SK-N-SH (cell line): ENCODE results near the gene ITFG1. TPM values are rescaled to one million over a fixed set of nuclear protein-coding genes. Genes with fewer than 3 reads are reported as not detected.

ENCODE experiments used
- CTCF ChIA-PET: fragments of 300-600, 350-600 bp; formaldehyde crosslinking; extraction: SDS; loops from one replicate; lab custom pipeline; 2021; lab: Yijun Ruan, JAX
- POLR2A ChIA-PET: fragments of 350-600 bp; sonication (Branson Sonifier 250); formaldehyde crosslinking; extraction: SDS; loops from one replicate; lab custom pipeline; 2020; ENCODE audit warnings: antibody characterized with exemption, inconsistent platforms; lab: Yijun Ruan, JAX
- DNase-seq: peaks from one replicate; pipeline ENCODE4 v3.0.0; 2012
- H2AFZ ChIP-seq: fragments of 200-600 bp; sonication (generic); 2 replicates; pipeline ENCODE4 v1.8.1; 2016; ENCODE audit warnings: antibody characterized with exemption, mild to moderate bottlenecking, low read depth
- H3F3A ChIP-seq: fragments of 200-600 bp; sonication (generic); replicated peaks from 2 replicates; pipeline ENCODE3; 2016; ENCODE audit warnings: antibody characterized with exemption, mild to moderate bottlenecking; ENCODE audit not compliant: insufficient read depth
- H3K27ac ChIP-seq, 2 experiments: fragments of 200-500 bp in 1 of 2; fragments of 200-600 bp in 1 of 2; sonication (Bioruptor generic) in 1 of 2; sonication (generic), shearing (Covaris generic) in 1 of 2; 2 replicates each; pipeline versions ENCODE4 v1.5.1 to v1.6.1; 2014 to 2016; ENCODE audit warnings: low read depth in 2 of 2, inconsistent platforms in 1 of 2, low read length in 1 of 2, mild to moderate bottlenecking in 1 of 2, mixed read lengths in 1 of 2
- H3K27me3 ChIP-seq: fragments of 200-600 bp; sonication (generic), shearing (Covaris generic); 2 replicates; pipeline ENCODE4 v1.6.1; 2016; ENCODE audit warnings: mixed run types; ENCODE audit not compliant: insufficient read depth
- H3K36me3 ChIP-seq, 2 experiments: fragments of 200-500 bp in 1 of 2; fragments of 200-600 bp in 1 of 2; sonication (Bioruptor generic) in 1 of 2; sonication (generic) in 1 of 2; replicated peaks in 1 of 2; 2 replicates each; pipeline versions ENCODE3 to v1.5.1; 2014 to 2016; ENCODE audit warnings: low read length in 1 of 2, mild to moderate bottlenecking in 1 of 2; ENCODE audit not compliant: insufficient read depth in 2 of 2, control insufficient read depth in 1 of 2
- H3K4me1 ChIP-seq, 2 experiments: fragments of 200-500 bp in 1 of 2; fragments of 200-600 bp in 1 of 2; sonication (Bioruptor generic) in 1 of 2; sonication (generic), shearing (Covaris generic) in 1 of 2; 2 replicates each; pipeline versions ENCODE4 v1.5.1 to v1.6.1; 2014 to 2016; ENCODE audit warnings: low read depth in 1 of 2, low read length in 1 of 2, mixed run types in 1 of 2; ENCODE audit not compliant: insufficient read depth in 2 of 2, control insufficient read depth in 1 of 2
- H3K4me2 ChIP-seq: fragments of 200-600 bp; sonication (generic), shearing (Covaris generic); 2 replicates; pipeline ENCODE4 v1.6.1; 2017; ENCODE audit warnings: mixed run types
- H3K4me3 ChIP-seq, 2 experiments: fragments of 200-500 bp in 1 of 2; fragments of 200-600 bp in 1 of 2; sonication (Bioruptor generic) in 1 of 2; sonication (generic), shearing (Covaris generic) in 1 of 2; 2 replicates each; pipeline versions ENCODE4 v1.5.1 to v1.8.1; 2014 to 2016; ENCODE audit warnings: low read depth in 2 of 2, inconsistent platforms in 1 of 2, low read length in 1 of 2, mild to moderate bottlenecking in 1 of 2, mixed read lengths in 1 of 2, moderate library complexity in 1 of 2
- H3K79me2 ChIP-seq: fragments of 200-600 bp; sonication (generic); 2 replicates; pipeline ENCODE4 v1.8.1; 2017; ENCODE audit warnings: mild to moderate bottlenecking; ENCODE audit not compliant: insufficient read depth
- H3K9ac ChIP-seq: fragments of 200-600 bp; sonication (generic); 2 replicates; pipeline ENCODE4 v1.6.1; 2017; ENCODE audit warnings: mixed run types
- H3K9me2 ChIP-seq: fragments of 200-600 bp; sonication (generic); 2 replicates; pipeline ENCODE4 v1.6.1; 2017; ENCODE audit warnings: mixed run types
- H3K9me3 ChIP-seq: fragments of 200-600 bp; sonication (generic); 2 replicates; pipeline ENCODE4 v1.6.1; 2017; ENCODE audit warnings: mixed run types, mild to moderate bottlenecking, moderate library complexity
- H4K20me1 ChIP-seq: fragments of 200-600 bp; sonication (generic); 2 replicates; pipeline ENCODE4 v1.6.1; 2017; ENCODE audit warnings: mild to moderate bottlenecking, mixed run types; ENCODE audit not compliant: insufficient read depth
- CHD2 ChIP-seq: fragments of 150-350 bp; IDR thresholded peaks from 2 replicates; pipeline ENCODE4 v1.6.1; 2018; ENCODE audit warnings: low read length; ENCODE audit not compliant: partially characterized antibody
- ELF1 ChIP-seq: IDR thresholded peaks from 2 replicates; pipeline ENCODE4 v1.4.0; 2012
- FOXJ3 ChIP-seq: sonication (generic); formaldehyde crosslinking; IDR thresholded peaks from 2 replicates; pipeline ENCODE4 v1.5.1; 2020; ENCODE audit warnings: mild to moderate bottlenecking, missing genetic modification reagents
- GATA2 ChIP-seq: sonication (generic); formaldehyde crosslinking; IDR thresholded peaks from 2 replicates; pipeline ENCODE4 v1.5.0; 2020; ENCODE audit warnings: mild to moderate bottlenecking, missing genetic modification reagents
- JUND ChIP-seq: IDR thresholded peaks from 2 replicates; pipeline ENCODE4 v1.4.0; 2012
- NRF1 ChIP-seq: IDR thresholded peaks from 2 replicates; pipeline ENCODE4 v1.6.1; 2012; ENCODE audit warnings: low read depth, mild to moderate bottlenecking, low read length
- RAD21 ChIP-seq: IDR thresholded peaks from 2 replicates; pipeline ENCODE4 v1.6.1; 2012; ENCODE audit warnings: mild to moderate bottlenecking, low read length
- RFX5 ChIP-seq: IDR thresholded peaks from 2 replicates; pipeline ENCODE4 v1.6.1; 2012; ENCODE audit warnings: mild to moderate bottlenecking, improper control_type of control experiment, low read length
- TEAD4 ChIP-seq: IDR thresholded peaks from 2 replicates; pipeline ENCODE4 v1.4.0; 2012; ENCODE audit warnings: mild to moderate bottlenecking, borderline replicate concordance; ENCODE audit not compliant: insufficient read depth
- YY1 ChIP-seq: IDR thresholded peaks from 2 replicates; pipeline ENCODE4 v1.4.0; 2012; ENCODE audit warnings: low read depth, mild to moderate bottlenecking
- WGBS: methylation state at CpG from one replicate; pipeline ENCODE4 v1.1.6; 2017; ENCODE audit warnings: low lambda C conversion rate; 5-methylcytosine and 5-hydroxymethylcytosine counted together
- polyA plus RNA-seq, 3 experiments: library from polyadenylated mRNA; depleted of rRNA; stranded (reverse); fragments of >200 nt; gene quantifications; 2 replicates each; pipeline ENCODE4 v1.2.3, GENCODE V29; 2012
- TF ChIP-seq, protein P1 (sequence below): IDR thresholded peaks from 2 replicates; pipeline ENCODE4 v1.4.0; 2012; ENCODE audit warnings: low read depth, borderline replicate concordance
- TF ChIP-seq, protein P2 (sequence below): IDR thresholded peaks from 2 replicates; pipeline ENCODE4 v1.4.0; 2012; ENCODE audit warnings: low read depth, borderline replicate concordance

ITFG1 gene
- polyA plus RNA-seq, 1 of the 3 experiments (the other 2 are of a cell fraction), result 48.6 TPM

DNA sequence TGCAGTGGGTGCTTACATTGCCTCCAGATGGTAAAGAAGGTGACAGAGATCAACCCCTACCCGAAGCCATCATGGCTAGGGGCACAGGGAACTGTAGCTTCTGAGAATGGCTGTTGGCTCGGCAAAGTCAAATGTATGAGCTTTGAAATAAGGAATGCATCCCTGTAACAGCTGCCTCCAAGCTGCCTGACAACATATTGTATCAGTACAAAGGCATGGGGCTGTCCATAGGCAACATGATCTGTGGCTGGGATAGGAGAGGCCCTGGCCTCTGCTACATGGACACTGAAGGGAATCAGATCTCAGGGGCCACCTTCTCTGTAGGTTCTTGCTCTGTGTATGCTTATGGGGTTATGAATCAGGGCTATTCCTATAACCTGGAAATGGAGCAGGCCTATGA, 197.9 kb downstream of the ITFG1 start:
- DNase-seq, result no peak
- Histone ChIP-seq H3F3A (no peaks in the 10 kb centered on the region), H3K36me3 (peaks cover 4 to 10% of the 10 kb centered on the region in 2 experiments), H3K27me3 (no peaks in the 10 kb centered on the region), H3K4me2 (no peak overlapping the region), H3K9ac (no peak overlapping the region), H3K9me3 (no peaks in the 10 kb centered on the region), H4K20me1 (no peaks in the 10 kb centered on the region), H3K9me2 (no peaks in the 10 kb centered on the region; the same call in 1 of the 2 replicates), H3K79me2 (no peaks in the 10 kb centered on the region), H3K4me3 (no peak overlapping the region), H3K27ac (no peak overlapping the region), H3K4me1 (no peaks in the 10 kb centered on the region), H2AFZ (no peak overlapping the region)
- CTCF ChIA-PET, result interaction anchor here (1.0 to 1.3 kb wide), 3 partner anchors 11 to 1367 kb away, joined by 3 to 4 read pairs (median 3); no protein-coding TSS in a partner anchor
- 93% methylated on average over 2 of the region's 2 CpGs for WGBS
- POLR2A ChIA-PET, result no interaction called here
- TF ChIP-seq CHD2 (no peak), RAD21 (no peak), JUND (no peak), YY1 (no peak), TEAD4 (no peak), GATA2 (no peak)
- TF ChIP-seq, protein P1, sequence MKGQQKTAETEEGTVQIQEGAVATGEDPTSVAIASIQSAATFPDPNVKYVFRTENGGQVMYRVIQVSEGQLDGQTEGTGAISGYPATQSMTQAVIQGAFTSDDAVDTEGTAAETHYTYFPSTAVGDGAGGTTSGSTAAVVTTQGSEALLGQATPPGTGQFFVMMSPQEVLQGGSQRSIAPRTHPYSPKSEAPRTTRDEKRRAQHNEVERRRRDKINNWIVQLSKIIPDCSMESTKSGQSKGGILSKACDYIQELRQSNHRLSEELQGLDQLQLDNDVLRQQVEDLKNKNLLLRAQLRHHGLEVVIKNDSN, result no peak
- TF ChIP-seq, protein P2, sequence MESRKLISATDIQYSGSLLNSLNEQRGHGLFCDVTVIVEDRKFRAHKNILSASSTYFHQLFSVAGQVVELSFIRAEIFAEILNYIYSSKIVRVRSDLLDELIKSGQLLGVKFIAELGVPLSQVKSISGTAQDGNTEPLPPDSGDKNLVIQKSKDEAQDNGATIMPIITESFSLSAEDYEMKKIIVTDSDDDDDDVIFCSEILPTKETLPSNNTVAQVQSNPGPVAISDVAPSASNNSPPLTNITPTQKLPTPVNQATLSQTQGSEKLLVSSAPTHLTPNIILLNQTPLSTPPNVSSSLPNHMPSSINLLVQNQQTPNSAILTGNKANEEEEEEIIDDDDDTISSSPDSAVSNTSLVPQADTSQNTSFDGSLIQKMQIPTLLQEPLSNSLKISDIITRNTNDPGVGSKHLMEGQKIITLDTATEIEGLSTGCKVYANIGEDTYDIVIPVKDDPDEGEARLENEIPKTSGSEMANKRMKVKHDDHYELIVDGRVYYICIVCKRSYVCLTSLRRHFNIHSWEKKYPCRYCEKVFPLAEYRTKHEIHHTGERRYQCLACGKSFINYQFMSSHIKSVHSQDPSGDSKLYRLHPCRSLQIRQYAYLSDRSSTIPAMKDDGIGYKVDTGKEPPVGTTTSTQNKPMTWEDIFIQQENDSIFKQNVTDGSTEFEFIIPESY, result no peak
- TF ChIP-seq, all 33 proteins: peak for 0

DNA sequence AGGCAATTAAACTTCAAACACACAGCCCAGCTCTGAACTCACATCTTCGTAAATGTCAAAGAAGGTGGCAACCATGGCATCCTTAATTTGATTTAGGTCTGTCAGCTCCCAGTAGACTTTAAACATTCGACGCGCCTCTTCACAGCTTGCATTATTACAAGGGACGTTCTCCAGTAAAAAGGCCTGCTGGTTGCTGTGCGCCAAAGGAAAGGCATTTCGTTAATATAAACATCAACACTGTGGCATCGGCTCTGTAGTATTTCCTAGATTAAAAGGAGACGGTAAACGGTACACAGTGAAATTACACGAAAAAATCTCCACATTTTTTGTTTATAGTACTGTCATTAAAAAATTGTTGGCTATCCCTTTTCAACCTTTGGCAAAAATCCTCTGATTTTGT, 200.4 kb downstream of the ITFG1 start:
- no peak overlapping the region for H3K4me3 ChIP-seq
- DNase-seq, result no peak
- peaks cover 13 to 16% of the 10 kb centered on the region in 2 experiments for H3K36me3 ChIP-seq
- no peaks in the 10 kb centered on the region for H3K79me2 ChIP-seq
- no peaks in the 10 kb centered on the region for H3K4me1 ChIP-seq
- POLR2A ChIA-PET, result no interaction called here
- H3K9ac ChIP-seq, result no peak overlapping the region
- CTCF ChIA-PET, result interaction anchor here (0.8 to 1.3 kb wide), 3 partner anchors 8 to 25 kb away, joined by 3 read pairs; no protein-coding TSS in a partner anchor
- TF ChIP-seq FOXJ3 (no peak), NRF1 (no peak), ELF1 (no peak), RFX5 (no peak), JUND (no peak)
- TF ChIP-seq, protein P2, result no peak
- WGBS, result 98% methylated on average over 11 of the region's 11 CpGs
- no peaks in the 10 kb centered on the region; the same call in 1 of the 2 replicates for H3K9me2 ChIP-seq
- no peak overlapping the region for H2AFZ ChIP-seq
- H3K27me3 ChIP-seq, result no peaks in the 10 kb centered on the region
- H3K4me2 ChIP-seq, result no peak overlapping the region
- no peaks in the 10 kb centered on the region for H3K9me3 ChIP-seq
- no peaks in the 10 kb centered on the region for H4K20me1 ChIP-seq
- no peak overlapping the region for H3K27ac ChIP-seq
- H3F3A ChIP-seq, result no peaks in the 10 kb centered on the region
